WERI-Rb-1 (cell line): Measurements from ENCODE around the gene DAZL.

Experiments used
- DNase-seq: peaks from one replicate; pipeline ENCODE4 v3.0.0-alpha.2; 2020
- H3K27ac ChIP-seq: fragments of 250-450 bp; sonication (Bioruptor Pico); 2 replicates; pipeline ENCODE4 v1.5.1; 2020; ENCODE audit warnings: mild to moderate bottlenecking, moderate library complexity
- H3K27me3 ChIP-seq: fragments of 250-450 bp; sonication (Bioruptor Pico); 2 replicates; pipeline ENCODE4 v1.5.1; 2021; ENCODE audit warnings: mild to moderate bottlenecking, low read depth, moderate library complexity; ENCODE audit not compliant: insufficient read depth, severe bottlenecking
- H3K36me3 ChIP-seq: fragments of 250-450 bp; sonication (Bioruptor Pico); 2 replicates; pipeline ENCODE4 v1.5.1; 2020; ENCODE audit warnings: mild to moderate bottlenecking, moderate library complexity
- H3K4me3 ChIP-seq: 2 replicates; pipeline ENCODE4 v1.5.1; 2011; ENCODE audit warnings: low read depth, mild to moderate bottlenecking, control low read depth, low read length
- H3K9me3 ChIP-seq: fragments of 250-450 bp; sonication (Bioruptor Pico); 2 replicates; pipeline ENCODE4 v1.5.1; 2021; ENCODE audit warnings: mild to moderate bottlenecking, moderate library complexity; ENCODE audit not compliant: severe bottlenecking
- CTCF ChIP-seq: IDR thresholded peaks from 2 replicates; pipeline ENCODE4 v1.5.1; 2011; ENCODE audit warnings: low read depth, mild to moderate bottlenecking, control low read depth, inconsistent platforms, low read length

DAZL gene

GRCh38 chr3:16609927-16610580 lies 4.8 kb upstream of the DAZL start:
- no peaks in the 10 kb centered on the region for H3K27me3 ChIP-seq
- H3K9me3 ChIP-seq = no peaks in the 10 kb centered on the region
- no peaks in the 10 kb centered on the region for H3K36me3 ChIP-seq
- H3K27ac ChIP-seq = no peak overlapping the region
- H3K4me3 ChIP-seq = no peak overlapping the region
- DNase-seq = no peak
- TF ChIP-seq CTCF = no peak

GRCh38 chr3:16608816-16609215 lies 3.6 kb upstream of the DAZL start:
- DNase-seq = no peak
- Histone ChIP-seq H3K9me3 (no peaks in the 10 kb centered on the region), H3K4me3 (no peak overlapping the region), H3K27ac (no peak overlapping the region), H3K36me3 (no peaks in the 10 kb centered on the region), H3K27me3 (no peaks in the 10 kb centered on the region)
- no peak for TF ChIP-seq CTCF

GRCh38 chr3:16607718-16608117 lies 2.5 kb upstream of the DAZL start:
- no peak for TF ChIP-seq CTCF
- no peaks in the 10 kb centered on the region for H3K27me3 ChIP-seq
- H3K9me3 ChIP-seq = no peaks in the 10 kb centered on the region
- no peaks in the 10 kb centered on the region for H3K36me3 ChIP-seq
- DNase-seq = no peak
- no peak overlapping the region for H3K4me3 ChIP-seq
- no peak overlapping the region for H3K27ac ChIP-seq

- DNase-seq = no peak
- Histone ChIP-seq H3K27me3 (no peaks in the 10 kb centered on the region), H3K9me3 (no peaks in the 10 kb centered on the region), H3K36me3 (no peaks in the 10 kb centered on the region), H3K27ac (no peak overlapping the region), H3K4me3 (no peak overlapping the region)
- no peak for TF ChIP-seq CTCF
These were observed 1.2 kb upstream of the DAZL start for GRCh38 chr3:16606398-16606797.

GRCh38 chr3:16605966-16606365 lies 743 bp upstream of the DAZL start:
- TF ChIP-seq CTCF = no peak
- Histone ChIP-seq H3K27ac (no peak overlapping the region), H3K36me3 (no peaks in the 10 kb centered on the region), H3K4me3 (no peak overlapping the region), H3K27me3 (no peaks in the 10 kb centered on the region), H3K9me3 (no peaks in the 10 kb centered on the region)
- DNase-seq = no peak

GRCh38 chr3:16604433-16604832 lies 790 bp downstream of the DAZL start:
- no peak for DNase-seq
- Histone ChIP-seq H3K36me3 (no peaks in the 10 kb centered on the region), H3K9me3 (no peaks in the 10 kb centered on the region), H3K27ac (no peak overlapping the region), H3K4me3 (no peak overlapping the region), H3K27me3 (no peaks in the 10 kb centered on the region)
- 0 out of 2 replicates have a peak, but pooled peaks have one; percentile 4 for TF ChIP-seq CTCF
